Activated T-helper 2 cell treated with anti-CD3 and anti-CD28 coated beads, Interferon-gamma antibody, Interleukin-2, Interleukin-4, amounts not matched to agents 10 μg/mL and 5 μg/mL and 100 μg/mL, durations not matched to agents 14 hours and 24 hours and 36 hours (primary cell): ENCODE measurements around the gene TACR2. TPM values are rescaled to one million over a fixed set of nuclear protein-coding genes. Genes with fewer than 3 reads are reported as not detected.

Source experiments
- DNase-seq: peaks from one replicate; pipeline ENCODE4 v3.0.0; 2021; ENCODE audit warnings: low spot score
- H3K27ac Mint-ChIP-seq: one replicate; pipeline ENCODE4 v1.8.0; 2021; ENCODE audit warnings: mixed read lengths
- H3K27me3 Mint-ChIP-seq: one replicate; pipeline ENCODE4 v1.8.0; 2021; ENCODE audit warnings: low read depth, mixed read lengths
- H3K36me3 Mint-ChIP-seq: one replicate; pipeline ENCODE4 v1.8.0; 2021; ENCODE audit warnings: low read depth, mixed read lengths
- H3K4me1 Mint-ChIP-seq: one replicate; pipeline ENCODE4 v1.8.0; 2021; ENCODE audit warnings: low read depth, mixed read lengths
- H3K4me3 Mint-ChIP-seq: one replicate; pipeline ENCODE4 v1.8.0; 2021; ENCODE audit warnings: low read depth, mild to moderate bottlenecking, moderate library complexity, mixed read lengths
- H3K9me3 Mint-ChIP-seq: one replicate; pipeline ENCODE4 v1.8.0; 2021; ENCODE audit warnings: mixed read lengths
- intact Hi-C: fragments of 100-400 bp; cut with micrococcal nuclease; formaldehyde crosslinking; loops from one replicate; pipeline ENCODE4 v1.15.1; 2023
- total RNA-seq: library from RNA; stranded (reverse); gene quantifications from 2 replicates; pipeline ENCODE4 v1.2.3, GENCODE V29; 2022

Gene TACR2
- total RNA-seq, 1 donor from 2014 or later = not detected

- Mint-ChIP-seq H3K4me1 (peaks cover 17% of the 10 kb centered on the region), H3K9me3 (no peaks in the 10 kb centered on the region), H3K27me3 (no peaks in the 10 kb centered on the region), H3K27ac (no peak overlapping the region), H3K4me3 (no peak overlapping the region), H3K36me3 (no peaks in the 10 kb centered on the region)
- DNase-seq = no peak
- intact Hi-C loops = no loop called here
Measured at GRCh38 chr10:69422676-69423075, 6.0 kb upstream of the TACR2 start.

GRCh38 chr10:69421611-69422308, 5.0 kb upstream of the TACR2 start:
- H3K4me1 Mint-ChIP-seq = peaks cover 17% of the 10 kb centered on the region
- intact Hi-C loops = no loop called here
- no peaks in the 10 kb centered on the region for H3K36me3 Mint-ChIP-seq
- no peaks in the 10 kb centered on the region for H3K9me3 Mint-ChIP-seq
- no peak overlapping the region for H3K27ac Mint-ChIP-seq
- no peak overlapping the region for H3K4me3 Mint-ChIP-seq
- H3K27me3 Mint-ChIP-seq = no peaks in the 10 kb centered on the region
- no peak for DNase-seq

DNA sequence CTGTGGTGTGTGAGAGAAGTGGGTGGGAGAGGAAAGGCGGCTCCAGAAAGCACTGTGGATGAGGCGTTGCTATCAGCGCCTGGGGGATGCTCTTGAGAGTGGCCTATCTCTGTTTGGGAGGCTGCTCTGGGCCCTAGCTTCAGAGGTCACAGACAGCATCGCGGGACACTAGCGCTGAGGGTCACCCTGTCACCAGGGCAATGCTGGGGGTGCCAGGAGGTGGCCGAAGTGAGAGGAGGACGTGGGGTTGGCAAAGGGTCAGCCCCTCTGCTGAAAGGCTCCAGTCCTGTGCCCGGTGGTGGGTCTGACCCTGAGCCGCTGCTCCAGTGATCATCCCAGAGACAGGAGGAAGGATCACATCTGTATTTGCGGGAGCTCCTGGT, 3.0 kb upstream of the TACR2 start:
- intact Hi-C loops = no loop called here
- Mint-ChIP-seq H3K27me3 (peaks cover 1% of the 10 kb centered on the region), H3K27ac (no peak overlapping the region), H3K36me3 (no peaks in the 10 kb centered on the region), H3K9me3 (no peaks in the 10 kb centered on the region), H3K4me3 (no peak overlapping the region), H3K4me1 (peaks cover 5% of the 10 kb centered on the region)
- no peak for DNase-seq

- DNase-seq = no peak
- no peaks in the 10 kb centered on the region for H3K36me3 Mint-ChIP-seq
- H3K9me3 Mint-ChIP-seq = no peaks in the 10 kb centered on the region
- H3K4me3 Mint-ChIP-seq = no peak overlapping the region
- peaks cover 4% of the 10 kb centered on the region for H3K4me1 Mint-ChIP-seq
- intact Hi-C loops = no loop called here
- no peak overlapping the region for H3K27ac Mint-ChIP-seq
- peaks cover 1% of the 10 kb centered on the region for H3K27me3 Mint-ChIP-seq
Measured at GRCh38 chr10:69419096-69419743, 2.5 kb upstream of the TACR2 start.

- no peaks in the 10 kb centered on the region for H3K9me3 Mint-ChIP-seq
- H3K4me3 Mint-ChIP-seq = no peak overlapping the region
- no peaks in the 10 kb centered on the region for H3K36me3 Mint-ChIP-seq
- H3K27ac Mint-ChIP-seq = no peak overlapping the region
- peaks cover 1% of the 10 kb centered on the region for H3K27me3 Mint-ChIP-seq
- DNase-seq = no peak
- no peaks in the 10 kb centered on the region for H3K4me1 Mint-ChIP-seq
- intact Hi-C loops = no loop called here
Measured at GRCh38 chr10:69418052-69418752, 1.5 kb upstream of the TACR2 start.

DNA sequence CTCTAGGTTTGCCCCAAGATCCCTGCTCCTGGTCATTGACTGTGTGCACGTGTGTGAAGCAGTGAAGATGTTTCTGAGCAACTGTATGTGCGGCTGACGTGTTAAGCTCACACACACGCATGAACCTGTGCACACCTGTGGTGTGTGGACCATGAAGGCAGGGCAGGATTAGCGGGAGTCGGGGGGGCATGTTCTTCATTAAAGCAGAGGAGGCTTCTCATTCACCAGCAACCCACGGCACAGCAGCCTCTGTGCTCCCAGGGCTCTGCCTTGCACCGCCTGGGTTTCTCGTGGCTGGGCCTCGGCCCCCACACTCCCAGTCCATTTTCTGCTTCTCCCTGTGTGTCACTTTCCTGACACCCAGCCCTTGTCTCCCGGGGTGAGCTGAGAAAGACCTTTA, 824 bp upstream of the TACR2 start:
- no peak for DNase-seq
- intact Hi-C loops = no loop called here
- H3K4me1 Mint-ChIP-seq = no peaks in the 10 kb centered on the region
- H3K36me3 Mint-ChIP-seq = no peaks in the 10 kb centered on the region
- no peaks in the 10 kb centered on the region for H3K9me3 Mint-ChIP-seq
- H3K4me3 Mint-ChIP-seq = no peak overlapping the region
- H3K27me3 Mint-ChIP-seq = peaks cover 1% of the 10 kb centered on the region
- H3K27ac Mint-ChIP-seq = no peak overlapping the region

DNA sequence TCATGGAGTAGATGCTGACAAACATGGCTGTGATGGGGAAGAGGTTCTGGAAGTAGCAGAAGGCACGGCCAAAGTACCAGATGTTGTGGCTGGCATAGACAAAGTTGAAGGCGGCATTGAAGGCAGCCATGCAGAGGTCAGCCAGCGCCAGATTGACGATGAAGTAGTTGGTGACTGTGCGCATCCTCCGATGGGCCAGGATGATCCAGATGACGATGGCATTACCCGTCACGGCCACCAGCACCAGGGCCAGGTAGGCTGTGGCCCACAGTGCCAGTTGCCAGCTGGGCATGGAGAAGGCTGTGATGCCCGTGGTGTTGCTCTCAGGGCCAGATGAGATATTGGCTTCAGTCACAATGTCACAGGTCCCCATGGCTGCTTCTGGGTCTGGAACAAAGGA, 767 bp downstream of the TACR2 start:
- intact Hi-C loops = no loop called here
- H3K4me3 Mint-ChIP-seq = no peak overlapping the region
- H3K9me3 Mint-ChIP-seq = no peaks in the 10 kb centered on the region
- peaks cover 1% of the 10 kb centered on the region for H3K27me3 Mint-ChIP-seq
- no peaks in the 10 kb centered on the region for H3K36me3 Mint-ChIP-seq
- no peak overlapping the region for H3K27ac Mint-ChIP-seq
- no peak for DNase-seq
- H3K4me1 Mint-ChIP-seq = no peaks in the 10 kb centered on the region

DNA sequence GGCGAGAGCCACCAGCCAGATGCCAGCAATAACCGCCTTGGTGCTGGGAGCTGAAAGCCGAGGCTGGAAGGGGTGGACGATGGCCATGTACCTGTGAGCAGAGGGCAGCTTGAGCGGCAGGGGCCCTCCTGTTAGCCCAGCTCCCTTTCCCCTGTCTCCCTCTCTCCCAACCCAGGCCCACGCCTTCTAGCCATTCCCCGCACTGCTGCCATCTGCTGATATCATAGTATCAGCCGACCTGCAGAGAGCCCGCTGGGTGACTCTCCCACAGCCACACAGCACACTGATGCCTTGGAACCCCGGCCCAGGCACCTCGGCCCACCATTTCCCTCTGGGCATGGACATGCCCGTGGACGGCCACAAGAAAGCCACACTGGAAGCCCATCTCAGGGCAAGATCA, 1.7 kb downstream of the TACR2 start:
- no peak for DNase-seq
- Mint-ChIP-seq H3K4me3 (no peak overlapping the region), H3K4me1 (no peaks in the 10 kb centered on the region), H3K36me3 (no peaks in the 10 kb centered on the region), H3K27ac (no peak overlapping the region), H3K27me3 (peaks cover 1% of the 10 kb centered on the region), H3K9me3 (no peaks in the 10 kb centered on the region)
- intact Hi-C loops = no loop called here

- DNase-seq = no peak
- H3K27ac Mint-ChIP-seq = no peak overlapping the region
- intact Hi-C loops = no loop called here
- H3K36me3 Mint-ChIP-seq = no peaks in the 10 kb centered on the region
- peaks cover 3% of the 10 kb centered on the region for H3K4me1 Mint-ChIP-seq
- H3K4me3 Mint-ChIP-seq = no peak overlapping the region
- no peaks in the 10 kb centered on the region for H3K9me3 Mint-ChIP-seq
- peaks cover 1% of the 10 kb centered on the region for H3K27me3 Mint-ChIP-seq
Measured at GRCh38 chr10:69414036-69415018, 2.4 kb downstream of the TACR2 start.

DNA sequence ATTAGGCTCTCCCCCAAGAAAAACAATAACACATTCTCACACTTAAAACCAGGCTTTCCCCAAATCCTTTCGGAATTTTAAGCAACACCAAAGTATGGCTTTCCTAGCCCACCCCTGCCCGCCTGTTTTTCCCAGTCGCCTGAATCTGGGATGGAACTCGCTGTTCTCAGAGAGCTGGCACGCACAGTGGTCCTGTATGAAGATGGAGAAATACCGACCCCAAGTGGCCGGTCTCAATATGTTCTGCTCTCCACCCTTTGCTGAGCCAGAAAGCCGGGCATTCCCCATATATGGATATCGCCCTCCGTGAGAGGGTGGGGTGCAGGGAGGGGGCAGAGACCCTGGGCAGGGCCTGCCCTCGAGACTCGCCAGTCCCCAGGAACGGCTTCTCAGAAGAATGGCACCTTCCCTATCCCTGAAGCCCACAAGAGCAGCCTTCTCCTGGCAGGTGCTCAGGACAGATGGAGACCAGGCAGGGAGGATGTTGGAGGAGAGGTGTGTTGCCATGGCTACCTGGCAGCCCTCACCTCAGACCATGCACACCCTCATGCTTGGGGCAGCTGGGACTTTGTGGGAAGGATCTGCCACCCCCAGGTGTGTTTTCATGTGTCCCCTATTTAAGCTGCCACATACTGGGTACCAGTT, 3.4 kb downstream of the TACR2 start:
- no peak overlapping the region for H3K27ac Mint-ChIP-seq
- H3K4me1 Mint-ChIP-seq = peaks cover 5% of the 10 kb centered on the region
- H3K4me3 Mint-ChIP-seq = no peak overlapping the region
- H3K9me3 Mint-ChIP-seq = no peaks in the 10 kb centered on the region
- intact Hi-C loops = no loop called here
- peaks cover 1% of the 10 kb centered on the region for H3K27me3 Mint-ChIP-seq
- H3K36me3 Mint-ChIP-seq = no peaks in the 10 kb centered on the region
- DNase-seq = no peak

GRCh38 chr10:69412232-69412790, 4.4 kb downstream of the TACR2 start:
- peaks cover 9% of the 10 kb centered on the region for H3K4me1 Mint-ChIP-seq
- no peak overlapping the region for H3K4me3 Mint-ChIP-seq
- H3K9me3 Mint-ChIP-seq = no peaks in the 10 kb centered on the region
- no peak for DNase-seq
- H3K27me3 Mint-ChIP-seq = peaks cover 1% of the 10 kb centered on the region
- intact Hi-C loops = no loop called here
- H3K36me3 Mint-ChIP-seq = no peaks in the 10 kb centered on the region
- H3K27ac Mint-ChIP-seq = no peak overlapping the region

- Mint-ChIP-seq H3K36me3 (no peaks in the 10 kb centered on the region), H3K4me1 (peaks cover 9% of the 10 kb centered on the region), H3K9me3 (no peaks in the 10 kb centered on the region), H3K27ac (no peak overlapping the region), H3K27me3 (peaks cover 1% of the 10 kb centered on the region), H3K4me3 (no peak overlapping the region)
- intact Hi-C loops = no loop called here
- DNase-seq = no peak
Measured at GRCh38 chr10:69411476-69411875, 5.2 kb downstream of the TACR2 start.
